Activated T-helper 9 cell treated with anti-CD3 and anti-CD28 coated beads, Interleukin-2, amount 50 U/mL, for 16 hours (primary cell): ENCODE measurements around the gene TCN2.
A peak's percentile ranks its signal among the peaks of the same experiment; 100 is the strongest.
"Not testable (repeated sequence)": the region's sequence is repeated elsewhere in the genome, so short reads cannot be mapped to it uniquely, and the experiment has no call there.

ENCODE experiments used
- DNase-seq: peaks from one replicate; pipeline ENCODE4 v3.0.0-alpha.2; 2020; ENCODE audit warnings: low read depth

The TCN2 gene

DNA sequence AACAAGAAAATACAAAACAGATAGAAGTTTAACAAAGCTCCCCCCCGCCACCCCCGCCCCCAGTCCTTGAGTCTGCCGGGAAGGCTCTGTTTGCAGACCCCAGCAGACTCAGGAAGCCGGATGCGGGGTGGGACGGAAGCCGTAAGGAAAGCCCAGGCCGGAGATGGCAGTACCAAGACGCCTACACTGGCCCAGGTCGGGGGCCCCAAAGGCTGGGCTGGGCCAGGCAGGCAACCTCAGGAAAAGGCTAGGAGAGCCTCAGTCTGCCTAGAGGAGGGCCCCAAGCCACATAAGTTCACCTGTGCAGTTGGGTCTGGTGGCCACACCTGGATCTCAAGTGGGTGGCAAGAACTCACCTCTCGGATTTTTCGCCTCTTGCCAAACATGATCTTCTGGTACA lies 28.5 kb upstream of the TCN2 start:
- DNase-seq = no peak

DNA sequence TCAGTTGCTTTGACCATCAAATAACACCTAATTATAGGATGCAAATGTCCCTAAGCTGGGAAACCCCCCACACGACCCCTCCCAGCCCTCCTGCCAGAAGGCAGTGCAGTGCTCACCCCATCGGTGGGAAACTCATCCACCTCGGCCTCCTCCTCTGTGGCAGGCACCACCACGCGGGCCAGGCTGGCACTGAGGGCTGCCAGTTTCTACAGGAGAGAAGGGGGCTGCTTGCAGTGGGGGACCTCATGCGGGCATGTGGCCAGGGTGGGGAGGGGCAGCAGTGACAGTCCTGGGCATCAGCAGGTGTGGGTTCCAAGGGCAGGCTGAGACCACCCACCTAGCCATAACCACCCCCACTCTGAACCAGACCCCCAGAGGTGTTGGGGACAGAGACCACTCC lies 26.1 kb upstream of the TCN2 start:
- no peak for DNase-seq

DNA sequence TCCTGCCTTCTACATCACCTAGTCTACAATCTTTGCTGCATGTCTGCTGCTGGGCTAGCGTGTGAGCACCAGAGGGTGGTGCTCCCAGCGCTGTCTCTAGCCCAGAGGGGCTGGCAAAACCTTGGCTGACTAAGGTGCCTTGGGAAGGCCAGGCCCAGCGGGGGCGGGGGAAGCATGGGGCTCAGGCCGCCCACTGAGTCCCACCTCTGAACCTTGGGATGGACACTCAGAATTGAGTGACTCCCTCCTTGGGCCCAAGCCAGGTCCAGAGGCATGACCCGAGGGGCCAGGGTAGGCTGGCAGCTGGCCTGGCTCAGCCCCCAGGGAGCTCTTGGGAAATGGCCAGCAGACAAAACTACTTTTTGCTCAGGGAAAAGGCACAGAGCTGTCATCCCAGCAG lies 24.9 kb upstream of the TCN2 start:
- DNase-seq = no peak

DNA sequence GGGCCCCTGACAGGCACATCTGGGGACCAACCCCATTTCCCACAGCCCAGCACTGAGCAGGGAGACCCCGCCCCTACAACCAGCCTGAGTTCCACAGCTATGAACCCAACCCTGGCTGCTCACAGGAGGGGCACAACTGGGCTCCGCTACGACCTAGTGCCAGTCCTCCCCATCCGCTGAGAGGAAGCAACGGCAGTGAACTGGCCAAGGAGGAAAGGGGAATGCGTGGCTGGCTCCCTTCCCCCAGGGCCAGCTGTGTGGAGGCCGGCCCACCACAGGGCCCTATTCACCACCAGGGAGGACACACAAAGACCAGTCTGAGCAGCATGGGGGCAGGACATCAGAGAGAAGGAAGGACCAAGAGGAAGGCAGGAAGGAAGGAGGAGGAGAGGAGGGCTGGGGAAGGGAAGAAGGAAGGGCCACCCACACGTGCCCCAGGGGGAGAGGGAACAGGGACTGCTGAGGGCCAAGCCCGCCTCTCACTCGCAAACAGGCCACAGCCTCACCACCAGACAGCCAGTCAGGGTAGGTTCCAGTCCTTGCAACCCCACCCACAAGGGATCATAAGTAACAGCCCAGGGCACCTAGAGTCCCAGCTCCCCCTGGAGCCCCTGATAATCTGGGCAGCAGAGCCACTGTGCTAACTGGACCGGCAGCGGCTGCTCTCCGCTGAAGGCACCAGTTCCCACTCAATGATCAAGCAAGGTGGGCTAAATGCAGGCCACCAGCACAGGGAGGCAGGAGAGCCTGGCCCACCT lies 24.0 kb upstream of the TCN2 start:
- DNase-seq = no peak

DNA sequence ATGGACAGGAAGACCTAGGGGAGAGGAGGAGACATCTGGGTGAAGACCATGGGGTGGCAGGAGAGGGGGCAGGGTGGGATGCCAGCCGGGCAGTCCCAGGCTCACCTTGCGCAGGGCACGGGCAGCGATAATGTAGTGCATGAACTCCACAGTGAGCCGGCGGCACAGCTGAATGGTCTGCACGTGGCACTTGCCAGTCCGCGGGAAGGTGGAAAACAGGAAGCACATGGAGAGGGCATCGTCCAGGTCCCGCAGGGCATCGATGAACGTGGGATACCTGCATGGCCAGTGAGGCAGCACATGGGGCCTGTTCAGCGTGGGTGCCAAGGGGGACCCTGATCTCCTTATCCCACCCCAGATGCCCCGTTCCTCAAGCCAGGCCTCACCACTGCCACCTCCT lies 22.5 kb upstream of the TCN2 start:
- no peak for DNase-seq

DNA sequence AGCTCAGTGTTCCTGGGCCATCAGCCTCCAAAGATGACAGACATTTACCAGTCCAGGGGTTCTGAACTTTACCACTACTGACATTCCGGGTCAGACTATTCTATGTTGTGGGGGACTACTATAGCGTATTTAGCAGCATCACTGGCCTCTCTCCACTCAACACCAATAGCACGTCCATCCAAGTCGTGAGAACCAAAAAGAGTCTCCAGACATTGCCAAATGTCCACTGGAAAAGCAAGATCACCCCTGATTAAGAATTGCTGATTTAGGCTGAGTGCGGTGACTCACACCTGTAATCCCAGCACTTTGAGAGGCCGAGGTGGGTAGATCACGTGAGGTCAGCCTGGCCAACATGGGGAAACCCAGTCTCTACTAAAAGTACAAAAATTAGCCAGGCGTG lies 20.6 kb upstream of the TCN2 start:
- no peak for DNase-seq

DNA sequence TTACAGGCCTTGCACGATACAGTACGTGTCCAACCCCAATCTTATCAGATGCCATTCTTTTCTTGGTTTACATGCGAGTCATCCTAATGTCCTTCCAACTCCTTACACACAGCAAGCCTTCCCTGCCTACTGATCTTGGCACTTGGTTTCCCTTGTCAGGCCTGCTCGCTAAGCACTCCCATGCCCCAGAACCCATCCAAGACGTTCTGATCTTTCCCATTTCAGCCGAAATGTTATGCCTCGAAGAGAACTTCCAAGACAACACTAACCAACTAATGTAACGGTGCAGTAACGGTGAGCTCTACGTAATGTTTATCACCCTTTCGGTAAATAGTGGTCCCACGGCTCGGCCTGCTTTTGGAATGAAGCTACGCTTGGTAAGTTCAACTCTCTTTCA lies 15.8 kb upstream of the TCN2 start:
- DNase-seq = no peak

DNA sequence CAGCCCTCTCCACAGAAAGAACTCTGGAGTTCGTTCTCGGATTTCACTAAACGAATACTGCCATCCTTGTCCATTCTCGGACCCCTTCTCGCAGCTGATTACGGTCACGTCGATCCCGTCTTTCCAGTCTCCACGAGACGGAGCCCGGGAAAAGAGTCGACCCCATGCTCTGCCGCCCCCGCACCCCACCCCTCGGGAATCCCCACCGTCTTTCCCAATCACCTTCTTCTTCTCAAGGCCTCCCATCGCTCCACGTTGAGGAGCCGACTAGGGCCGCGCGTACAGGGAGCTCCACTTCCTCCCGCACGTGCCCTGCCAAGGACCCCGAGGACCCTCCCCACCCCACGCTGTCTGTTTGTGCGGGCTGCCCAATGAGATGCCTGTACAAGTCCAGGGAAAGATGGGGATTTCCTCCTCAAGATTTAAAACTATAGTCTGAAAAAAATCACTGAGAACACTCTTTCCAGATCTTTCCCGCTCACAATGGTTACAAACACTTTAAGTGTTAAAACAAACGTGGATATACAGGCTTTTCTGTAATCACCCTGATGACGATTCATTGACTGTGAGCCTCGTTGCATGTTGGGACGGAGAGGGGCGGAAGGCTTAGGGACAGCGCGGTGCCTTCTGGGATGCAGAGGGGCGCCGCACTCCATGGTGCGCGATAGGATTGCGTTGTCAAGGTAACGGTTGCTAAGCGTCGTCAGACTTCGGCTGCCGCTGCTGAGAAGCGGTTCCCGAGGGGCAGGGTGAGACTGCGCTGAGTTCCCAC lies 15.2 kb upstream of the TCN2 start, which contains the start of gene PES1:
Gene PES1, minus strand, starts transcription at position 323 of the 772 bp plus-strand sequence. Its CDS starts 77 bp downstream, at position 246.
- DNase-seq = peak; percentile 88

DNA sequence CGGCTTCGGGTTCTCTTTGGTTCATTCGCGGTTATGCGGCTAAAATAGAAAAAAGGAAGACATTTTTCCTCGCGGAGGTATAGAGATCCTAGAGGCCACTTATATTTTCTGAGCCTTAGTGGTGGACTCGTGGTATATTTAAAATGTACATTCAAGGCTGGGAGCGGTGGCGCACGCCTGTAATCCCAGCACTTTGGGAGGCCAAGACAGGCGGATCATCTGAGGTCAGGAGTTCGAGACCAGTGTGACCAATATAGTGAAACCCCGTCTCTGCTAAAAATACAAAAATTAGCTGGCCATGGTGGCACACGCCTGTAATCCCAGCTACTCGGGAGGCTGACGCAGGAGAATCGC lies 14.6 kb upstream of the TCN2 start:
- not testable (repeated sequence) for DNase-seq

DNA sequence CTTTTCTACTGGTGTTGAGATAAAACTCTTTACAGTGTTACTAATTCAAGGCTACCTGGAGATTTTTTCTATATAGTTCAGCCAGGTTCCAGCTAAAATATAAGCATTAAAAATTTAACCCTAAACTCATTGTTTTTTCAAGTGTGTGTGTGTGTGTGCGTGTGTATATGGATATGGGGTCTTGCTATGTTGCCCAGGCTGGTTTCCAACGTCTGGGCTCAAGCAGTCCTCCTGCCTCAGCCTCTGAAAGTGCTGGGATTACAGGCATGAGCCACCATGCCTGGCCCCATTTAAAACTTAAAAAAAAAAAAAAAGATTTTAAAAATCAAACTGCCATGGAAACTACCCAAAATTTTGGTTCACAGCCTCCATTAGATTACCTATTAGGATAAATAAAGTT lies 10.8 kb upstream of the TCN2 start:
- no peak for DNase-seq

DNA sequence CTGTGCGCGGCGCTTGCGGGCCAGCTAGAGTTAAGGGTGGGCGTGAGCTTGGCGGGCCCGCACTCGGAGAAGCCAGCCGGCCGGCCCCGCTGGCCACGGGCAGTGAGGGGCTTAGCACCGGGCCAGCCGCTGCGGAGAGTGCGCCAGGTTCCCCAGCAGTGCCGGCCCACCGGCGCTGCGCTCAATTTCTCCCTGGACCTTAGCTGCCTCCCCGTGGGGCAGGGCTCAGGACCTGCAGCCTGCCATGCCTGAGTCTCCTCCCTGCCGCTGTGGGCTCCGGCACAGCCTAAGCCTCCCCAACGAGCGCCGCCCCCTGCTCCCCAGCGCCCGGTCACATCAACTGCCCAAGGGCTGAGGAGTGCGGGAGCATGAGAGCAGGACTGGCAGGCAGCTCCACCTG lies 10.1 kb upstream of the TCN2 start:
- DNase-seq = no peak

DNA sequence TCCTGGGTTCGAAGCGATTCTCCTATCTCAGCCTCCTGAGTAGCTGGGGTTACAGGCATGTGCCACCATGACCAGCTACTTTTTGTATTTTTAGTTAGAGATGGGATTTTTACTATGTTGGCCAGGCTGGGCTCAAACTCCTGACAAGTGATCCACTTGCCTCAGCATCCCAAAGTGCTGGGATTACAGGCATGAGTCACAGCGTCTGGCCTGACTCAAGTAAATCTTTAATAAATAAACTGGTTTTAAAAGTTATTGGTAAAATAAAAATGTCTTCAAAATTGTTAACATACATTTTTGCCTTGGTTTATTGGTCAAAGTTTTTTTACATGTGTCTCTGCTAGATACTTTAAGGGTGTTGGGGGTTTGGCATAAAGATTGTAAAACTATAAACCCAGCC lies 8.0 kb upstream of the TCN2 start:
- no peak for DNase-seq

DNA sequence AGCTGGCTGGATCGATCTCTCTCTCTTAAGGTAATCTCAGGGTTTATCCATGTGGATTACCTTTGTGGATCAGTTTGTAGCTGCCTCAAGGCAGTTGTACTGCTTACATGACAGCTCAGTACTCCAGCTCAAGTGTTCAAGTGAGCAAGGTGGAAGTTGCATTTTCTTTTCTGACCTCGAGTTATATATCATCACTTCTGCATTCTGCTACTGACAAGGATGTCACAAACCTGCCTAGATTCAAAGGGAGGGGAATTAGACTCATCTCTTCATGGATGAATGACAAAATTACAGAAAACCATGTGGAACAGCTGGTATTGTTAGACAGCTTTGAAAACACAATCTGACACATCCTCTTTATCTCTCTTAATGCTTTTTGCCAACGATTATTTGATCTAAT lies 6.1 kb upstream of the TCN2 start:
- DNase-seq = no peak

DNA sequence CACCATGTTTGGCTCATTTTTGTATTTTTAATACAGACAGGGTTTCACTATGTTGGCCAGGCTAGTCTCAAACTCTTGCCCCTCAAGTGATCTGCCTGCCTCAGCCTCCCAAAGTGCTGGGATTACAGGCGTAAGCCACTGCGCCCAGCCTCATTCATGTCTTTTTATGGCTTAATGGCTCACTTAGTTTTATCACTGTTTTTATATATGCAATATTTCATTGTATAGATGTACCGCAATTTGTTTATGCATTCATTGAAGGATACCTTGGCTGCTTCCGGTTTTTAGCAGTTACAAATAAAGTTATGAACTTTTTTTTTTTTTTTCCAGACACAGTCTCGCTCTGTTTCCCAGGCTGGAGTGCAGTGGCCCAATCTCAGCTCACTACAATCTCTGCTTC lies 5.5 kb upstream of the TCN2 start:
- no peak for DNase-seq

DNA sequence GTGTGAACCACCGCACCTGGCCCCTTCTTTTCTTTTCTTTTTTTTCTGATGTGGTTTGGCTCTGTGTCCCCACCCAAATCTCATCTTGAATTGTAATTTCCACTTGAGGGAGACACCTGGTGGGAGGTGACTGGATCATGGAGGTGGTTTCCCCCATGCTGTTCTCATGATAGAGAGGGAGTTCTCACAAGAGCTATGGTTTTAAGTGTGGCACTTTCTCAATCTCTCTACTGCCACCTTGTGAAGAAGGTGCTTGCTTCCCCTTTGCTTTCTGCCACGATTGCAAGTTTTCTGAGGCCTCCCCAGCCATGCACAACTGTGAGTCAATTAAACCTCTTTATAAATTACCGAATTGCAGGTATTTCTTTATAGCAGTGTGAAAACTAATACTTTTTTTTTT lies 4.9 kb upstream of the TCN2 start:
- DNase-seq = no peak

DNA sequence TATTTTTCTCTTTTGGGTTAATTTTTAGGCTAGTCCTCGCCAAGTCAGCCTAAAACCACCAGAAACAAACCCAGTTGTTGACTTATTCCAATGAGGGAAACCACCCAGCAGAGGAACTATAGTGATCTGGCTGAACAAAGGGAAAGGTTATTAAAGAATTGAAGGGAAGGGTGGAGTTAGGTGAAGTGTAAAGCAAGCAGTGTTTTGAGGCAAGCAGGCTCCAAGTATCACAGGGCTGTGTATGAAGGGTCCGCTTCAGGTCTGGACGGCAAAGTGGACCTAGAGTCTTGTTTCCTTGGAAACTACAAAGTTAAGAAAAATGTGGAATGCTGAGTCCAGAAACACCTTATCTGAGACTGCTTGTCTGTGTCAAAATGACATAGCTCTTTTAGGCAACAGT lies 3.2 kb upstream of the TCN2 start:
- DNase-seq = no peak

DNA sequence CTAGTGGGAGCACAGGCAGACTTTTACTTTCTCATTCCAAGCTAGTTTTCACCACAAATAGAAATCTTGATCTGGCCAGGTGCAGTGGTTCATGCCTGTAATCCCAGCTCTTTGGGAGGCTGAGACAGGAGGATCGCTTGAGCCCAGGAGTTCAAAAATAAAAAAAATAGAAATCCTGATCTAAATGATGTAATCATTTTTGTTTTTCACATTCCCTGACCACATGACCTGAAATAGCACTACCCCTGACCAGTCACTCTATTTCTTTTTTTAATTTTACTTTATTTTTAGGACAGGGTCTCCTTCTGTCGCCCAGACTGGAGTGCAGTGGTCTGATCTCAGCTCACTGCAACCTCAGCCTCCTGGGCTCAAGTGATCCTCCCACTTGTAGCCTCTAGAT lies 2.3 kb upstream of the TCN2 start:
- DNase-seq = no peak

DNA sequence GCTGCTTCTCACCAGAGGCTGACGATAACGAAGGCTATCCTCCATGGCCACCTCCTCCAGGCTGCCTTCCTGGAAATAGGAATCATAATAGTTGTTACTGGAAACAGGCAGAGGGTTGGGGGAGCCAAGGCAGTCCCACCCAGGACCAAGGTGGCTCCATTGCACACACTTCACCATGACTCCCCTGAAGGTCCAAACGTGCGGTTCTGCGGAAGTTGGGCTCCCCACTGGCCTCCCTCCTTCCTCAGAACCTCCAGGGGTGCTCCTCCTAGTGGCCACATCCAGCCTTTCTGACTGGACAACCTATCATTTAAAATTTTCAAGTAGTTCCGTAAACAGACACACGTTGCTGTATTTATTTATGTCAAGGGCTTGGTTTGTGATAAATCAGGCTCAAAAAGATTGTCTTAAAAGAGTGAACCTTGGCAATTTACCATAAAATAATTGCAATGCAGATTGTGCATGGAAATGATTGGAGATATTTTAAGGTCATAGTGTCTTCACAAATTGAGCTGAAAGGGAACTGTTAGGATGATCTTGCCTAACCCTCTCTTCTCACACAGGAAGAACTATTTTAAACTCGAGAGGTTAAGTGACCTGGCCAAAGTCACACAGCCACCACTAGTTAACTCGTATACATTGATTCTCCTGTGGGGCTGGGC lies 1.4 kb upstream of the TCN2 start:
- peak; percentile 11 for DNase-seq

DNA sequence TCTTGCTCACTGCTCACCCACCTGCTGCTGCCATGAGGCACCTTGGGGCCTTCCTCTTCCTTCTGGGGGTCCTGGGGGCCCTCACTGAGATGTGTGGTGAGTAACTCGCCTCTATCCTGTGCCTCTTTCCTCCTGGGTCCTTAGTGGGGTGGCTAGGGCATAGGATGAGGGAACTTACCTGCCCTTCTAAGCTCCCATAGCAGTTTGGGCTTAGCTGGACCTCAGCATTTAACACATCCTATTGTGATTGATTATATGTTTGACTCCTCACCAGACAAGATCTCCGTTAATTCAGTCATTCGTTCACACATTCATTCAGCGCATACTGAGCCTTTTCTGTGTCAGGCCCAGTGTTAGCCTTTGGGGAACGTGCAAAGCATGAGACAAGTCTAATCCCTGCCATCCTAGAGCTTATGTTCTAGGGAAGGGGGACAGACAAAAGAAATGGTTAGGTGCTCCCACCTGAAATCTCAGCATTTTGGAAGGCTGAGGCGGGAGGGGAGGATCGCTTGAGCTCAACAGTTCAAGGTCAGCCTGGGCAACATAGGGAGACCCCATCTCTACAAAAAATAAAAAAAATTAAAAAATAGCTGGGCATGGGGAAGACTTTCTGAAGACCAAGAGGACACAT lies 441 bp downstream of the TCN2 start:
- no peak for DNase-seq

DNA sequence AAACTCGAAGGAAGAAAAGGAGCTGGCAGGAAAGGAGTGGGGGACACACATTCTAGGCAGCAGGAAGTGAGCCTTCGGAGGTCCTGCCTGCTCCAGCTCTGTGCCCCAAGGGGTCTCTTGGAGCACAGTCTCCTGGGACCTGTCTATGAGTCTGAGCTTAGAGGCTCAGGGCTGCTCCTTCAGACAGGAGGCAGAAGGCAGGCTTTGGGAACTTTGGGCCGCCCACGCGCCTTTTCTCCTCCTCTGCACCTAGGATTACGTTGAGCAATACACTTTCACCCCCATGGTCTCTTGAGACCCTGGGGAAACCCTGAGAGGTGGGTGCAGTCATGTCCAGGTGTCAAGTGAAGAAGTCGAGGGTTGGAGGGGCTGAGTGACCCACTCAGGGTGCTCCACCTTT lies 965 bp downstream of the TCN2 start:
- DNase-seq = no peak

DNA sequence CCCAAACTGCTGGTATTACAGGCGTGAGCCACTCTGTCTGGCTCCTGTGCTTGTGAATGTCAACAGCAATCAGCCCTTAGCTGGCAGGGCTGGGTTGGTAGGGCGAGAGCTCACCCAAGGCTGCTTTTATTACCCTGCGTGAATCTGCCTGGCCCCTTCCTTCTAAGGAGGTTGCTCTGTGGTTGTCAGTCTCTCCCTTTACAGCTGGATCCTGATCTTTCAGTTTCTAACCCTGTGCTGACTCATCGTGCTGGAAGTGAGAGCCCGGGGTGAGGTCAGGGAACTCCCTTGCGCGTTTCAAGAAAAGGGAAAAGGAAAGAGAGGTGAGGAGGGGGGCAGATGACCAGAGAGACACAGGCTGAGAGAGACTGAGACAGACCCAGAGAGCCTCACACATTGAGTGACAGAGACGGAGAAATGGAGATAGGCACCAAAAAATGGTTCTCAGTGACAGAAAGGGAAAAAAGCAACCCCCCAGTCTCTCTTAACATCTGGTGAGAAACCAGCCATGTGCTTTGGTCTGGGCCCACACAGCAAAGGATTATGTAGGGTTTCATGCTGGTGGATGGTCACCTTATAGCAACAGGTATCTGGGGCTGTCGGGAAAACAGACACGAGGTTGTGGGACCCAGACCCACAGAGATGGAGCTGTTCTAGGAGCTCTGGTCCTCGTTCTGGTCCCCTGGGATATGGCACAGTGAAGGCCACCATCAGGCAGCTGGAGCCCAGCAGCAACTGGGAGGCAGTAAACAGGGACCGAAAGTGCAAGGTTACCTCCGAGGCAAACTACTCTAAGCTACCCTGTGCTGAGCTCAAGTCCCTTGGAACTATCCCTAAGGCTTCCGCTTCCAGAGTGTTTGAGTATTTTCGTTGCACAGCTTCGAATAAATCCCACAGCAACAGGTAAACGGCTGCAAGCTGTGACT lies 2.5 kb downstream of the TCN2 start:
- no peak for DNase-seq

DNA sequence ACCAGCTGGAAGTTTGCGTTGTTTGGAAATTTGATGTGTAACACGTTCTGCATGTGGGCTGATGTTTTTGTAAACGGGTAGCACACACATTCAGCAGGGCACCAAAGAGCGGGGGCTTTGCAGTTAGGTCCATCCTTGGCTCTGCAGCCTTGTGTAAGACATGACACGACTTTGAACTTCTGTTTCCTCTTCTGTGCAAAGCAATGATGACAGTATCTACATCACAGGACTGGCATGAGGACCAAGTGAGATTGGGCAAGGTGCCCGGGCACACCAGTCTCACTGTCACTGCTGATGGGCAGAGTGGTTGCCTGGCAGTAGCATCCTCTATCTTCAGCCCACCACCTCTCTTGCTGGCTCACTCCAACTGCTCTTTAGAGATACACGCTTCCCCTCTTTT lies 3.3 kb downstream of the TCN2 start:
- DNase-seq = no peak
